Endothelial cell of umbilical vein (primary cell): Measurements from ENCODE around the gene MORN3. TPM values are rescaled to one million over a fixed set of nuclear protein-coding genes. Genes with fewer than 3 reads are reported as not detected.

Experiments used
- BruUV-seq: library from RNA; stranded (reverse); fragments of 400-500 nt; replicated peaks from 2 replicates; lab custom pipeline; 2021; lab: Mats Ljungman, UMichigan
- CTCF ChIA-PET: fragments of 300-600, 350-600 bp; sonication (Branson Sonifier 250); formaldehyde crosslinking; loops from one replicate; lab custom pipeline; 2021; ENCODE audit warnings: antibody characterized with exemption, inconsistent platforms; lab: Charles Lee
- POLR2A ChIA-PET: fragments of 300-600, 350-600 bp; sonication (Branson Sonifier 250); formaldehyde crosslinking; loops from one replicate; lab custom pipeline; 2021; ENCODE audit warnings: antibody characterized with exemption, inconsistent platforms; lab: Charles Lee
- DNase-seq: peaks from one replicate; pipeline ENCODE4 v3.0.0-alpha.2; 2011; ENCODE audit warnings: low read depth, low spot score
- FAIRE-seq: peaks from 2 replicates; lab custom pipeline; 2011; peaks lifted over from hg19 to GRCh38; lab: Jason Lieb, UNC
- H2AFZ ChIP-seq: 2 replicates; pipeline ENCODE4 v1.6.0; 2012; ENCODE audit warnings: low read depth, low read length, control low read depth, inconsistent platforms
- H3K27ac ChIP-seq: 2 replicates; pipeline ENCODE4 v1.5.1; 2011; ENCODE audit warnings: low read depth, mild to moderate bottlenecking, control low read depth, low read length, moderate library complexity; ENCODE audit not compliant: insufficient read depth
- H3K27me3 ChIP-seq, 2 experiments: 2 replicates each; pipeline versions ENCODE4 v1.6.0 to v1.6.1; 2011; ENCODE audit warnings: low read length in 2 of 2, mixed read lengths in 1 of 2; ENCODE audit not compliant: control insufficient read depth in 2 of 2, insufficient read depth in 2 of 2
- H3K36me3 ChIP-seq, 2 experiments: 2 replicates in 1 of 2; 3 replicates in 1 of 2; pipeline ENCODE4 v1.5.1; 2011; ENCODE audit warnings: low read length in 2 of 2, mild to moderate bottlenecking in 1 of 2, moderate library complexity in 1 of 2; ENCODE audit not compliant: control insufficient read depth in 2 of 2, insufficient read depth in 2 of 2; ENCODE audit errors: extremely low read depth in 1 of 2
- H3K4me1 ChIP-seq: 3 replicates; pipeline ENCODE4 v1.5.1; 2011; ENCODE audit warnings: mild to moderate bottlenecking, low read length; ENCODE audit not compliant: control insufficient read depth, insufficient read depth; ENCODE audit errors: extremely low read depth
- H3K4me2 ChIP-seq: 2 replicates; pipeline ENCODE4 v1.6.1; 2011; ENCODE audit warnings: low read length, control low read depth, mixed read lengths; ENCODE audit not compliant: insufficient read depth
- H3K4me3 ChIP-seq, 3 experiments: fragments of 200-600 bp in 1 of 3; sonication (generic), shearing (Covaris generic) in 1 of 3; replicated peaks in 1 of 3; 2 replicates each; pipeline ENCODE4 v1.5.1; 2011 to 2016; ENCODE audit warnings: control low read depth in 3 of 3, low read length in 3 of 3, mild to moderate bottlenecking in 2 of 3, inconsistent platforms in 1 of 3, low read depth in 1 of 3, moderate library complexity in 1 of 3; ENCODE audit not compliant: insufficient read depth in 1 of 3
- H3K79me2 ChIP-seq: 2 replicates; pipeline ENCODE4 v1.6.0; 2012; ENCODE audit warnings: low read length, inconsistent platforms; ENCODE audit not compliant: control insufficient read depth, insufficient read depth
- H3K9ac ChIP-seq: replicated peaks from 2 replicates; pipeline ENCODE3; 2011; ENCODE audit warnings: low read length, control low read depth; ENCODE audit not compliant: insufficient read depth; ENCODE audit errors: extremely low read depth
- H3K9me1 ChIP-seq: replicated peaks from 3 replicates; pipeline ENCODE4 v1.6.0; 2011; ENCODE audit warnings: mild to moderate bottlenecking, low read length; ENCODE audit not compliant: control insufficient read depth, insufficient read depth; ENCODE audit errors: extremely low read depth
- H3K9me3 ChIP-seq: replicated peaks from 2 replicates; pipeline ENCODE4 v1.5.1; 2012; ENCODE audit warnings: low read length, inconsistent platforms; ENCODE audit not compliant: control insufficient read depth, insufficient read depth
- H4K20me1 ChIP-seq: replicated peaks from 2 replicates; pipeline ENCODE3; 2011; ENCODE audit warnings: mild to moderate bottlenecking, low read length; ENCODE audit not compliant: control insufficient read depth, insufficient read depth; ENCODE audit errors: extremely low read depth
- EZH2 ChIP-seq: IDR thresholded peaks from 2 replicates; pipeline ENCODE4 v1.6.1; 2012; ENCODE audit warnings: borderline replicate concordance, low read depth, mild to moderate bottlenecking, moderate library complexity, low read length, inconsistent platforms; ENCODE audit not compliant: severe bottlenecking
- FOS ChIP-seq: IDR thresholded peaks from 2 replicates; pipeline ENCODE4 v1.6.1; 2011; ENCODE audit warnings: mild to moderate bottlenecking, low read length, moderate library complexity, borderline replicate concordance; ENCODE audit not compliant: insufficient read depth
- GATA2 ChIP-seq: IDR thresholded peaks from 2 replicates; pipeline ENCODE4 v1.7.0; 2011; ENCODE audit warnings: low read depth, mild to moderate bottlenecking, moderate library complexity, mixed read lengths, low read length; ENCODE audit not compliant: insufficient read length, insufficient read depth
- JUN ChIP-seq: IDR thresholded peaks from 2 replicates; pipeline ENCODE4 v1.6.1; 2011; ENCODE audit warnings: borderline replicate concordance, low read depth; ENCODE audit not compliant: insufficient read length, insufficient read depth
- MYC ChIP-seq: IDR thresholded peaks from one replicate; pipeline ENCODE4 v1.6.1; 2011; ENCODE audit warnings: mild to moderate bottlenecking, low read depth, low read length
- POLR2A ChIP-seq: IDR thresholded peaks from 2 replicates; pipeline ENCODE4 v1.6.1; 2012; ENCODE audit warnings: low read depth, mild to moderate bottlenecking, control low read depth, low read length
- POLR2AphosphoS5 ChIP-seq: IDR thresholded peaks from 2 replicates; pipeline ENCODE4 v1.6.1; 2012; ENCODE audit warnings: low read depth, mild to moderate bottlenecking, control low read depth, low read length, moderate library complexity; ENCODE audit not compliant: insufficient read depth
- dilution Hi-C: fragments of 300-500 bp; cut with MboI; formaldehyde crosslinking; loops from one replicate; pipeline ENCODE4 v1.15.0; 2019; ENCODE audit warnings: low sequenced_read_pairs; ENCODE audit not compliant: extremely low pct_ligation_motif_present
- intact Hi-C: fragments of 100-400 bp; cut with micrococcal nuclease; formaldehyde crosslinking; loops from one replicate; pipeline ENCODE4 v1.10.0; 2022
- polyA plus RNA-seq, 4 experiments: library from polyadenylated mRNA; depleted of rRNA in 3 of 4; stranded (reverse) in 3 of 4; unstranded in 1 of 4; fragments of >200 nt; gene quantifications; 2 replicates each; pipeline versions ENCODE4 v1.2.1 to v1.2.3, GENCODE V29; 2011 to 2012; ENCODE audit warnings: missing spikeins in 1 of 4
- total RNA-seq: library from RNA; stranded (reverse); gene quantifications from 2 replicates; pipeline ENCODE4 v1.2.3, GENCODE V29; 2021
- TF ChIP-seq, protein P1 (sequence below): IDR thresholded peaks from 2 replicates; pipeline ENCODE4 v1.6.1; 2011; ENCODE audit not compliant: insufficient read depth, insufficient read length
- TF ChIP-seq, protein P2 (sequence below), 2 donors: IDR thresholded peaks; 1 replicate in 1 of 2; 2 replicates in 1 of 2; pipeline ENCODE4 v1.5.1; 2011; ENCODE audit warnings: low read length in 2 of 2, mild to moderate bottlenecking in 2 of 2, moderate library complexity in 2 of 2, control low read depth in 1 of 2, inconsistent platforms in 1 of 2, low read depth in 1 of 2; ENCODE audit not compliant: insufficient read depth in 1 of 2; ENCODE audit errors: extremely low read depth in 1 of 2

The MORN3 gene
- total and polyA plus RNA-seq, 2 donors (not counting 3 experiments of a cell fraction or from before 2014, with no cell fraction given), result 0.66 to 0.73 TPM

DNA sequence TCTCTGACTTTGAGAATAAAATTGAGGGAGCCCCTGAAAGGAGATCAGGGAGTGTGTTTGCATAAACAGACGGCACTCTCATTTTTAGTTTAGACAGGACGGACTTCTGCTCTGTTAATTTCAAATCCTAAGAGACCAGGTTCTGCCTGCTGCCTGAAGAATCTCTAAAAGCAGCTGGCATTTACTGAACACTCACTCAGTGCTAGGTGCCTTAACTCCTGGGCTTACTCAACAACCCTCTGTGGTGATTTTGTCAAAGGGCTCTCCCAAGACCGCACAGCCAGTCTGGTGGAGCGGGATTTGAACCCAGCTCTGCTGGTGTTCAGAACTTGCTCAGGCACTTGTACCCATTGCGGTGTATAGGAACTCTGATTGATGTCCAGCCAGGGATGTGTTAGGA, 40.9 kb downstream of the MORN3 start:
- Histone ChIP-seq H3K4me1 (peaks cover 50% of the 10 kb centered on the region), H4K20me1 (no peaks in the 10 kb centered on the region), H3K36me3 (no peaks in the 10 kb centered on the region), H3K4me3 (no peak overlapping the region), H3K27ac (peak overlapping the region; percentile 67), H2AFZ (no peak overlapping the region), H3K9me3 (no peaks in the 10 kb centered on the region), H3K4me2 (peak overlapping the region; percentile 62), H3K9ac (peak overlapping the region; percentile 20), H3K79me2 (peaks cover 45% of the 10 kb centered on the region), H3K27me3 (no peaks in the 10 kb centered on the region), H3K9me1 (no peaks in the 10 kb centered on the region)
- dilution Hi-C loops, result no loop called here
- no peak for TF ChIP-seq POLR2AphosphoS5
- TF ChIP-seq POLR2A, result no peak
- TF ChIP-seq MYC, result no peak
- TF ChIP-seq JUN, result no peak
- TF ChIP-seq, protein P1, sequence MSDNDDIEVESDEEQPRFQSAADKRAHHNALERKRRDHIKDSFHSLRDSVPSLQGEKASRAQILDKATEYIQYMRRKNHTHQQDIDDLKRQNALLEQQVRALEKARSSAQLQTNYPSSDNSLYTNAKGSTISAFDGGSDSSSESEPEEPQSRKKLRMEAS, result no peak
- TF ChIP-seq EZH2, result no peak
- TF ChIP-seq, protein P2, sequence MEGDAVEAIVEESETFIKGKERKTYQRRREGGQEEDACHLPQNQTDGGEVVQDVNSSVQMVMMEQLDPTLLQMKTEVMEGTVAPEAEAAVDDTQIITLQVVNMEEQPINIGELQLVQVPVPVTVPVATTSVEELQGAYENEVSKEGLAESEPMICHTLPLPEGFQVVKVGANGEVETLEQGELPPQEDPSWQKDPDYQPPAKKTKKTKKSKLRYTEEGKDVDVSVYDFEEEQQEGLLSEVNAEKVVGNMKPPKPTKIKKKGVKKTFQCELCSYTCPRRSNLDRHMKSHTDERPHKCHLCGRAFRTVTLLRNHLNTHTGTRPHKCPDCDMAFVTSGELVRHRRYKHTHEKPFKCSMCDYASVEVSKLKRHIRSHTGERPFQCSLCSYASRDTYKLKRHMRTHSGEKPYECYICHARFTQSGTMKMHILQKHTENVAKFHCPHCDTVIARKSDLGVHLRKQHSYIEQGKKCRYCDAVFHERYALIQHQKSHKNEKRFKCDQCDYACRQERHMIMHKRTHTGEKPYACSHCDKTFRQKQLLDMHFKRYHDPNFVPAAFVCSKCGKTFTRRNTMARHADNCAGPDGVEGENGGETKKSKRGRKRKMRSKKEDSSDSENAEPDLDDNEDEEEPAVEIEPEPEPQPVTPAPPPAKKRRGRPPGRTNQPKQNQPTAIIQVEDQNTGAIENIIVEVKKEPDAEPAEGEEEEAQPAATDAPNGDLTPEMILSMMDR (IDR thresholded peaks at IDR 0.05; ENCODE audit: extremely low read depth in 1 of 2, insufficient read depth in 1 of 2, low read depth in 1 of 2, low read length in 2 of 2), result no peak
- TF ChIP-seq FOS, result no peak
- TF ChIP-seq GATA2, result no peak
- DNase-seq (no peak), FAIRE-seq (peak; percentile 53)
- POLR2A ChIA-PET, result no interaction called here
- BruUV-seq, result no TSS peak
- CTCF ChIA-PET, result interaction anchor here (0.6 to 6.4 kb wide), 6 partner anchors 8 to 166 kb away, joined by 3 to 108 read pairs (median 14); partner anchors contain the start of genes MORN3 and RHOF
- intact Hi-C loops, result loop anchor here (5.0 kb wide), 1 partner anchor 169 kb away; no protein-coding TSS in a partner anchor
